LNCAP (cell line): Measurements from ENCODE around the gene AKR1B1.

ENCODE experiments used
- CTCF ChIP-seq: fragments of 450-650 bp; IDR thresholded peaks from 2 replicates; pipeline ENCODE4 v1.5.1; 2017; ENCODE audit warnings: mild to moderate bottlenecking

Gene AKR1B1

GRCh38 chr7:134406431-134406830 is 52.5 kb downstream of the AKR1B1 start:
- no peak for TF ChIP-seq CTCF

GRCh38 chr7:134405299-134405698 is 53.6 kb downstream of the AKR1B1 start:
- TF ChIP-seq CTCF = no peak

DNA sequence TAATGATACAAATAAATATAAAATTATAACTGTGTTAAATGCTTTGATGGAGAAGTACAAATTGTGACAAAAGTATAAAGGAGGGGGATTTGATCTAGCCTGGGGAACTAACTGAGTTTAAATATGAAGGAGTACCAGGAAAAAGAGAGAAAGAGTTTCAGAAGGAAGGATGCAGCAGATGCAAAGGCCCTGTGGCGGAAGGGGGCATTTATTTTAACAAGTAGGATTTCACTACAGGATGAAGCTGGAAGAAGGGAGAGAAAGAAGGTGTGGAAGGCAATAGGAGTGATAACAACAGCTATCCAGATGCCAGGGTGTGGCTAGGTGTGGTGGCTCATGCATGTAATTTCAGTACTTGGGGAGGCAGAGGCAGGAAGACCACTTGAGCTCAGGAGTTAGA is 55.8 kb downstream of the AKR1B1 start:
- TF ChIP-seq CTCF = no peak

- TF ChIP-seq CTCF = no peak
Observed at GRCh38 chr7:134400859-134401258, 58.0 kb downstream of the AKR1B1 start.

DNA sequence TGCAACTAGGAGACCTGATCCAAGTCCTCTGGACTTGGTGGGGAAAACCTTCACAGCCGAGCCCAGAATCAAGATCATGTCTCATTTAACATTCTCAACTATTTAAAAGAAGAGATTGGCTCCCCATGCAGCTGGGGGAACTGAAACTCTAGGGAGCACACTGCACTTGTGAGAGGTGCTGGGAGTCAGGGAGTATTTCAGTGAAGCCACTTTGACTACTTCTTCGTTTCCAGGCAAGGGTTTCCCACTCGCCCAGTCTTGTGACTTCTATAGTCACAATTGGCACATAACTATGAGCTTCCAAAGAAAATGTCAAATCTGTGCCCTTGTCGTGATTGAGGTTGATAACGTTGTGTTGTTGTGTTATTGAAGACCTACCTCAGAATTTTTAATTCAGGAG is 62.9 kb downstream of the AKR1B1 start:
- TF ChIP-seq CTCF = no peak

- no peak for TF ChIP-seq CTCF
Observed at GRCh38 chr7:134395604-134396003, 63.3 kb downstream of the AKR1B1 start.

GRCh38 chr7:134394056-134394455 is 64.8 kb downstream of the AKR1B1 start:
- no peak for TF ChIP-seq CTCF
